NT2/D1 (cell line): ENCODE results near the gene CBX2.

Experiments
- SUZ12 ChIP-seq: IDR thresholded peaks from 2 replicates; pipeline ENCODE4 v1.6.1; 2011; ENCODE audit not compliant: insufficient read length, insufficient read depth; ENCODE audit errors: extremely low read depth
- ZNF274 ChIP-seq: IDR thresholded peaks from 2 replicates; pipeline ENCODE4 v1.6.1; 2011; ENCODE audit warnings: mild to moderate bottlenecking, low read depth, low read length

DNA sequence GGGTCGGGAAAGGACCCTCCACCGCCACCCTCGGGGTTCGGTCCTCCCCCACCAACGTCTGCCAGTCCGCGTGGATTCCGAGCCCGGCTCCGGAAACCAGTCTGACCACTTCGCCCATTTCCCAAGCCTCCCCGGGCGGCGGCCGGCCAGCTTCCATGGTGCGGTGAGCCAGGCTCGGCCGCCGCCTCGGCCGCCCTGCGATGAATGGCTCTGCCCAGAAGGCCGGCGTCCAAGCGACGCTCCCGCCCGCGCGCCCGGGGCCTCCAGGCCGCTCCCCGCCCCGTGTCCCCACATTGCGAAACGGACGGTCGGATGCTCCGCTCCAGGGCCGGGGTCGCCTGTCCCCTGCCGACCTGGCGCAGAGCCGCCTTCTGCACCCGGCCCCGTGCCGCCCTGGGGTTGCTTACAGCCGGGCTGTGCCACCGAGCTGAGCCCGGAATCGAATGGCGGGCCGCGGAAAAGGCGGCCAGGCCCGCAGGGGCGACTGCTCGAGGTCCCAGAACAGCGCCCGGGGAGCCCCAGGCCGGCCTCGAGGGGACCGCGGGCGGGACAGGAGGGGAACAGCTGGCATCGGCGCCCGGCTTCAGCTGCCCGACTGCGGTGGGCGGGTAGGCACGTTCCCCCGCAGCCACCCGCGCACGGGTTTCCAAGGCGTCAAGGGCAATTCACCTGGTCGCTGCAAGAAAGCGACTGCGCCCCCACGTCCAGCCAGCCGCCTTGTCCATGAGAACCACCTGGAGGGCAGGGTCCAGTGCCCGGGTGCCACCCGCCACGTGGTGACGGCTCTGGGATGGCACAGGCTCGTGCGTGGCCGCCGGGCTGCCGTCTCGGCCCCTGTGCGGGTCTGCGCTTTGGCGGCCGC, 37.3 kb downstream of the CBX2 start:
- TF ChIP-seq ZNF274, result no peak
- TF ChIP-seq SUZ12, result peak; percentile 98
